GM13977 (cell line): ENCODE measurements around the gene HOXC11.

Experiments
- DNase-seq: peaks from one replicate; pipeline ENCODE4 v3.0.0; 2012; ENCODE audit warnings: low spot score
- in situ Hi-C: fragments of 300-500 bp; cut with MboI; formaldehyde crosslinking; loops from one replicate; pipeline ENCODE4 v1.12.0; 2022; ENCODE audit warnings: low sequenced_read_pairs, low pct_unique_long_range_greater_than_20kb, mixed read lengths, inconsistent platforms; ENCODE audit not compliant: unreplicated experiment
- TF ChIP-seq, protein P1 (sequence below): IDR thresholded peaks from 2 replicates; pipeline ENCODE4 v1.5.1; 2012; ENCODE audit warnings: mild to moderate bottlenecking, control low read depth; ENCODE audit not compliant: insufficient read depth; ENCODE audit errors: extremely low read depth, missing control alignments

The HOXC11 gene

DNA sequence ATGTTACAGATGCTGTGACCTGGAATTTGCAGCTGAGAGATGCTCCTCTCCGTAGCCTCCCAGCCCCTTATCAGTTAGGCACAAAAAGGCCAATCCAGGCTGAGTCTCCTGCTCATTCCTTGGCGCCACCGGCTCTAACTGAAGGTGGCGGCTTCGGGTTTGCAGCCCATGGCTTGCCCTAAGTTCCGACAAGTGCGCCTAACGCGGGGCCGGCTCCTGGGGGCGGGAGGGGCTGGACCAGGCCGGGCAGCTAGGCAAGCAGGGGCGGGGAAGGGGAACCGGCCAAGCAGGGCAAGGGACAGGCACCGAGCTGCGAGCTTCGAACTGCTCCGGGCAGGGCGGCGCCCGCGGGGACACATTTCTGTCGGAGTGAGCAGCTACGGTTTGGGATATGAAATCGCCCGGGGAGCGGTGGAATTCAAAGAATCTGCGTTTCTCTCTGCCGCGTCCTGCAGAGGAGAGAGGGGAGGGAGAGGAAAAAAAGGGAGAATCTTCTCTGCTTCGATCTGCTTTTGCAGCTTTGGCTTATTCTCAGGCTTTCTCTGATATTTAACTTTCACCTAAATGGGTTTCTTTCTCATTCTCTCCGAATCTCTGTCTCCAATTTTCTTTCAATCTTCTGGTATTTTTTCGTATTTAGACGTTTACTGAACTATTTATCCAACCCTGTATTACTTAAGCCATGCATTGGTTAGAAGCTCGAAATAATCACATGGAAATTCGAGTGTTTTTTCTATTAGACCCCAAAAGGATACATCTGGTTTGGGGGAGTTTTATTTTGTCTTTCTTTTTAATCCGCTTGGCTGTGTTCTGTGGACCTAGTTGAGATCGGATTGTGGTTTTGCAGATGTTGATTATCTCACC, 19.8 kb upstream of the HOXC11 start:
- DNase-seq, result no peak
- in situ Hi-C loops, result no loop called here
- TF ChIP-seq, protein P1, sequence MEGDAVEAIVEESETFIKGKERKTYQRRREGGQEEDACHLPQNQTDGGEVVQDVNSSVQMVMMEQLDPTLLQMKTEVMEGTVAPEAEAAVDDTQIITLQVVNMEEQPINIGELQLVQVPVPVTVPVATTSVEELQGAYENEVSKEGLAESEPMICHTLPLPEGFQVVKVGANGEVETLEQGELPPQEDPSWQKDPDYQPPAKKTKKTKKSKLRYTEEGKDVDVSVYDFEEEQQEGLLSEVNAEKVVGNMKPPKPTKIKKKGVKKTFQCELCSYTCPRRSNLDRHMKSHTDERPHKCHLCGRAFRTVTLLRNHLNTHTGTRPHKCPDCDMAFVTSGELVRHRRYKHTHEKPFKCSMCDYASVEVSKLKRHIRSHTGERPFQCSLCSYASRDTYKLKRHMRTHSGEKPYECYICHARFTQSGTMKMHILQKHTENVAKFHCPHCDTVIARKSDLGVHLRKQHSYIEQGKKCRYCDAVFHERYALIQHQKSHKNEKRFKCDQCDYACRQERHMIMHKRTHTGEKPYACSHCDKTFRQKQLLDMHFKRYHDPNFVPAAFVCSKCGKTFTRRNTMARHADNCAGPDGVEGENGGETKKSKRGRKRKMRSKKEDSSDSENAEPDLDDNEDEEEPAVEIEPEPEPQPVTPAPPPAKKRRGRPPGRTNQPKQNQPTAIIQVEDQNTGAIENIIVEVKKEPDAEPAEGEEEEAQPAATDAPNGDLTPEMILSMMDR, result no peak

DNA sequence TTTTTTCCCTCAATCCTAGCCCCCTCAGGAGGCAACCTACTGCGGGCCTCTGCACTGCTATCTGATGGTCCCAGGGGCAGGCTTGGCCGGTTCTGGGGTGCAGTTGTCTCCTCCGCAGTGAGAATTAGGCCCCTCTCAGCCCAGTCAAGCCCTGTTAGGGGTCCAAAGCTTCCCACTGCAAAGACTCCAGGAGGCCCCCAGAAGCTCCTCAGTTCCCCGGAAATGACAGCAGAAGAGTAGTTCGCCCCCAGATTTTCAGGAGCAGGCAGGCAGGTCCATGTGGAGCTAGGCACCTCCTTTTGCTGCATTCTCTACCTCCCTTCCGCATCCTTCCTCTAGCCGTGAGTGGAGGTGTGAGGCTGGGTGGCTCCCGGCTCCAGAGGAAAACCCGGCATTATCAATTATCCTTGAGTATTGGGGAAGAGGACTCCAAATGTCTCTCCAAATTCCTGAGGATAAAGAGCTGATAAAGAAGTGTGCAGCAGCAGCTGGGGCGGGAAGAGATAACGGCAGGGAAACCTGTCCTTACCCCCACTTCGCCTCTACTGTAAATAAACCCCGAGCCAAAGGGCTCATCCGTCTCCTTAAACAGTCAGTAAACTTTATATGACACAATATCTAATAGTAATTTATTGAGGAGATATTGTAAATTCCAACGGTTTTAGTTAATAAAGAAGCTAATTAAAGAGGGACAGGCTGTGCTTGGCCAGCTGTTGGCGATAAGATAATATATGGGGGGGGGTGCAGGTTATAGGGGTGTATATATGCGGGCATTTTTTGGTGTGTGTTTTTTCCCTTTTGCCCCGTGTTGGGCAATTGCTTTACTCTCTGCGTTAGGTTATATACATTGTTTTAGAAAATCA, 18.9 kb upstream of the HOXC11 start:
- in situ Hi-C loops, result no loop called here
- TF ChIP-seq, protein P1, result no peak
- no peak for DNase-seq

DNA sequence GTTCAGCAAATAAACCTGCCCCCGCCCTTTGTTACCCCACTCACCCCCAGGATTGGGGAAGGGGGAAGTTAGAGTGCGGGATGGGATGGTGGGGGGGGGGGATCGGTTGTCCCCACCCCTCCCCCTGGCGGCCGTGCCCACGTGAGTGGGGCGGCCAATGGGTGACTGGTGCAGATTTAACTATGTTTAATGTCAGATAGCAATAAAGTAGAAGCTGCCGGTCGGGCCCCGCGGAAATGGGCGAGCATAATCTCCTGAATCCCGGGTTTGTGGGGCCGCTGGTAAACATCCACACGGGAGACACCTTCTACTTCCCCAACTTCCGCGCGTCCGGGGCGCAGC, 18.3 kb upstream of the HOXC11 start, which contains the start of gene HOXC12:
TSS of gene HOXC12 (plus strand) at position 210 of the 342 bp plus-strand sequence. CDS start at position 237, 27 bp downstream.
- in situ Hi-C loops, result no loop called here
- DNase-seq, result no peak
- TF ChIP-seq, protein P1, result no peak

DNA sequence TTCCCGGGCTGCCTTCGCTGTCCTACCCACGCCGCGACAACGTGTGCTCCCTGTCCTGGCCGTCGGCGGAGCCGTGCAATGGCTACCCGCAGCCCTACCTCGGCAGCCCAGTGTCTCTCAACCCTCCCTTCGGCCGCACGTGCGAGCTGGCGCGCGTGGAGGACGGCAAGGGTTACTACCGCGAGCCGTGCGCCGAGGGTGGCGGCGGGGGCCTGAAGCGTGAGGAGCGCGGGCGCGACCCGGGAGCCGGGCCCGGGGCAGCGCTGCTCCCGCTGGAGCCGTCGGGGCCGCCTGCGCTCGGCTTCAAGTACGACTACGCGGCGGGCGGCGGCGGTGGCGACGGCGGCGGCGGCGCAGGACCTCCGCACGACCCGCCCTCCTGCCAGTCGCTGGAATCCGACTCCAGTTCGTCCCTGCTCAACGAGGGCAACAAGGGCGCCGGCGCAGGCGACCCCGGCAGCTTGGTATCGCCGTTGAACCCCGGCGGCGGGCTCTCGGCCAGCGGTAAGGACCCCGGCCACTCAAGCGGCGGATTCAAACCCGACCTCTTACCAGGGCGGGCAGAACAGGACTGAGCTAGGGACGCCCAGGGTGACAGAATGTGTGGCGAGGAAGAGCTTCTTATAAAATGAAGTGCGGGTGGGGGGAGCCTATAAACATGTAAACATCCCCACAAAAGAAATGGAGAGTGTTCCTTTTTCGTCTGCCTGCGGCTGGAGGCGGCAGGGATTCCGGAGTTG, 17.7 kb upstream of the HOXC11 start:
- TF ChIP-seq, protein P1, result no peak
- no peak for DNase-seq
- in situ Hi-C loops, result no loop called here

DNA sequence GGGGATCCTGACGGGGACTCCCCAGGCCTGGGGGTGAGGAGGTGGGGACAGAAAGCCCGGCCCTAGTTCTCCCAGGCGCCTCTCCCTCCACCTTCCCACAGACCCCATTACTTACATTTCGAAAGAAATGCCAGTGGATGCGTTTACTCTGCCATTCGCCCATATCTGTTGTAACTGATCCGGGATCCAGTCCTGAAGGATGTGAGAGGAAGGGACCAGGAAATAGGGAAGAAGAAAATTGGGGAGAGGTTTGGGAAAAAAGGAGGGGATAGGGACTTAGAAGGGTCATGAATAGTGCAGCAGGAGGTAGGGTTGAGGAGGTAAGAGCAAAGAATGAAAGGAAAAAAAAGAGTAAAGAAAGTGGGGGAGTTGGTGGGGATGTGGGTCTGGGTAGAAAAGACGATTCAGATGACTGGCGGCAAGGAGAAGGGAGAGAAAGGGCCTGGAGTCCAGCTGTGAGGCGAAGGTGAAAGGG, 17.1 kb upstream of the HOXC11 start:
- in situ Hi-C loops, result no loop called here
- no peak for DNase-seq
- TF ChIP-seq, protein P1, result no peak
